Measurements from ENCODE around the gene CCDC88C.

- no peak for TF ChIP-seq CTCF (IDR thresholded peaks at IDR 0.05)
- no peak for TF ChIP-seq POLR2A (IDR thresholded peaks at IDR 0.05)
Observed at GRCh38 chr14:91376547-91377477, 40.8 kb downstream of the CCDC88C start.

Data from upper lobe of left lung (tissue), 4 donors.